Naive thymus-derived CD4-positive, alpha-beta T cell (primary cell): ENCODE data around the gene PML. TPM values are rescaled to one million over a fixed set of nuclear protein-coding genes. Genes with fewer than 3 reads are reported as not detected.

Experiments
- ATAC-seq: fragments of 150-1000 bp; cut with Tn5 transposase; 2 replicates; pipeline ENCODE4 v1.10.0; 2021; ENCODE audit warnings: mild to moderate bottlenecking, moderate library complexity
- CTCF ChIA-PET: fragments of 350-600 bp; sonication (Branson Sonifier 250); formaldehyde crosslinking; loops from one replicate; lab custom pipeline; 2021; ENCODE audit warnings: antibody characterized with exemption; lab: Charles Lee
- POLR2A ChIA-PET: fragments of 350-600 bp; sonication (Branson Sonifier 250); formaldehyde crosslinking; loops from one replicate; lab custom pipeline; 2021; ENCODE audit warnings: antibody characterized with exemption, inconsistent platforms; lab: Charles Lee
- DNase-seq, 9 donors: peaks; one replicate each; pipeline versions ENCODE4 v3.0.0 to v3.0.0-alpha.2; 2020 to 2022; ENCODE audit warnings: mixed read lengths in 1 of 9
- H3K27ac ChIP-seq: one replicate; pipeline ENCODE4 v1.7.0; 2013; ENCODE audit warnings: mild to moderate bottlenecking, low read depth, low read length, moderate library complexity
- H3K27me3 ChIP-seq, 2 donors: one replicate each; pipeline ENCODE4 v1.7.0; 2013; ENCODE audit warnings: low read length in 2 of 2, mild to moderate bottlenecking in 2 of 2, moderate library complexity in 2 of 2; ENCODE audit not compliant: control insufficient read depth in 2 of 2, insufficient read depth in 2 of 2
- H3K36me3 ChIP-seq, 3 experiments: 1 replicate in 2 of 3; 2 replicates in 1 of 3; pipeline ENCODE4 v1.7.0; 2013; ENCODE audit warnings: low read length in 3 of 3, mild to moderate bottlenecking in 3 of 3, moderate library complexity in 1 of 3; ENCODE audit not compliant: insufficient read depth in 3 of 3, control insufficient read depth in 2 of 3
- H3K4me1 ChIP-seq, 2 donors: one replicate each; pipeline ENCODE4 v1.7.0; 2013; ENCODE audit warnings: low read length in 2 of 2, mild to moderate bottlenecking in 2 of 2, moderate library complexity in 1 of 2; ENCODE audit not compliant: control insufficient read depth in 2 of 2, insufficient read depth in 2 of 2
- H3K4me3 ChIP-seq: 2 replicates; pipeline ENCODE4 v1.7.0; 2013; ENCODE audit warnings: mild to moderate bottlenecking, low read length
- H3K9me3 ChIP-seq, 3 experiments: 1 replicate in 2 of 3; 2 replicates in 1 of 3; pipeline ENCODE4 v1.7.0; 2013; ENCODE audit warnings: low read length in 3 of 3; ENCODE audit not compliant: control insufficient read depth in 2 of 3
- H3K27ac Mint-ChIP-seq, 9 donors: one replicate each; pipeline ENCODE4 v1.8.0; 2020 to 2022; ENCODE audit warnings: mixed read lengths in 9 of 9, mild to moderate bottlenecking in 8 of 9, moderate library complexity in 5 of 9, inconsistent platforms in 2 of 9
- H3K27me3 Mint-ChIP-seq, 5 donors: one replicate each; pipeline ENCODE4 v1.8.0; 2021 to 2022; ENCODE audit warnings: mixed read lengths in 5 of 5, mild to moderate bottlenecking in 1 of 5
- H3K36me3 Mint-ChIP-seq, 5 donors: one replicate each; pipeline ENCODE4 v1.8.0; 2020 to 2022; ENCODE audit warnings: mixed read lengths in 5 of 5, mild to moderate bottlenecking in 3 of 5, inconsistent platforms in 1 of 5
- H3K4me1 Mint-ChIP-seq, 7 donors: one replicate each; pipeline ENCODE4 v1.8.0; 2020 to 2022; ENCODE audit warnings: mixed read lengths in 7 of 7, mild to moderate bottlenecking in 3 of 7, inconsistent platforms in 1 of 7
- H3K4me3 Mint-ChIP-seq, 10 donors: one replicate each; pipeline ENCODE4 v1.8.0; 2020 to 2022; ENCODE audit warnings: mild to moderate bottlenecking in 10 of 10, mixed read lengths in 10 of 10, moderate library complexity in 6 of 10, inconsistent platforms in 2 of 10
- H3K9me3 Mint-ChIP-seq, 11 donors: one replicate each; pipeline ENCODE4 v1.8.0; 2020 to 2022; ENCODE audit warnings: mixed read lengths in 11 of 11, mild to moderate bottlenecking in 4 of 11, inconsistent platforms in 1 of 11, moderate library complexity in 1 of 11
- intact Hi-C, 2 donors: fragments of 100-400 bp; cut with micrococcal nuclease; formaldehyde crosslinking; loops; one replicate each; pipeline ENCODE4 v1.15.1; 2023
- polyA plus RNA-seq, 2 donors: library from polyadenylated mRNA; unstranded; fragments of 300-500 nt; fragmentation: Illumina TruSeq; gene quantifications; one replicate each; pipeline ENCODE4 v1.2.3, GENCODE V29; 2021
- total RNA-seq, 6 experiments: library from RNA in 5 of 6; stranded (reverse) in 5 of 6; gene quantifications; 1 replicate in 5 of 6; 2 replicates in 1 of 6; pipeline ENCODE4 v1.2.3 and lab custom pipeline; 2021 to 2026

Gene PML
- total and polyA plus RNA-seq, 7 experiments from 2014 or later, result 18.1 to 113 (median 51.7) TPM

DNA sequence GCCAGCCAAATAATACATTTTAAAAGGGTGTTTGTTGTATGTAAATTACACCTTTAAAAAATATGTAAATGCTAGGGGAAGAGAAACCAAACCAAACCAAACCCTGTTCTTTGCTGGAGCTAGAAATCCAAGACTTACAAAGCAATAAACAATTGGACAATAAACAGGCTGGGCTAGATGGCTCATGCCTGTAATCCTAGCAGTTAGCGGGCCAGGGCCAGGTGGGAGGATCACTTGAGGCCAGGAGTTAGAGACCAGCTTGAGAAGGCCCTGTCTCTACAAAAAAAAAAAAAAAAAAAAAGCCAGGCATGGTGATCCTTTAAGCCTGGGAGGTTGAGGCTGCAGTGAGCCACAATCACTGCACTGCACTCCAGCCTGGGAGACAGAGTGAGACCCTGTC lies 14.9 kb upstream of the PML start:
- Histone ChIP-seq H3K4me3 (no peak overlapping the region), H3K9me3 (no peaks in the 10 kb centered on the region), H3K36me3 (peaks cover 0 to 12% (median 0%) of the 10 kb centered on the region in 3 experiments), H3K27ac (no peak overlapping the region), H3K4me1 (peaks cover 0 to 25% of the 10 kb centered on the region in 2 donors), H3K27me3 (no peaks in the 10 kb centered on the region)
- Mint-ChIP-seq H3K4me3 (no peak overlapping the region), H3K4me1 (peaks cover 11 to 63% (median 53%) of the 10 kb centered on the region in 7 donors), H3K9me3 (peaks cover 0 to under 1% (median 0%) of the 10 kb centered on the region in 11 donors), H3K27me3 (peaks cover 4 to 20% (median 5%) of the 10 kb centered on the region in 5 donors), H3K27ac (peak overlapping the region in 1 of 9 donors; percentile 70), H3K36me3 (peaks cover 0 to 8% (median 8%) of the 10 kb centered on the region in 5 donors)
- DNase-seq, result no peak
- CTCF ChIA-PET, result no interaction called here
- intact Hi-C loops, result no loop called here
- no peak for ATAC-seq
- POLR2A ChIA-PET, result no interaction called here

DNA sequence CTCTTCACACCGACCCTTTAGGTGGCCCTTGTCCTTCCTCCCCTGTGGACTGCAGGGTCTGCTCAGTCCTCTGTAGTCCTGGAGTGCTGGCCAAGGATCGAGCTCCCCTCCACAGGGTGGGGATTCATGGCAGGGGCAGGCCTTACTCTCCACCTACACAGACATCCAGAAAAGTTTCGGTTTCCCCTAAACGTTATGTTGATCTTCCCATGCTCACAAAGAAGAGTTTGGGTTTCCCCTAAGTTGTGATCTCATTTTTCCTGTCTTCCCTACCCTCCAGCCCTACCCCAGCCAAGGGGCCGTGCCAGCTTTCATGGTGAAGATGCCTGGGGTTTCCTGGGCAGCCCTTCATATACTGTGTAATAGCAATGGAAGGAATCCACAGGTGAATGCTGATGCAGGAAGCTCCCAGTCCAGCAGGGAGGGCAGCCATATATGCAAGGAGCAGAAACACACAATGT lies 12.7 kb upstream of the PML start:
- peak overlapping the region in 5 of 10 donors; percentile 37 to 80 (median 59) for H3K4me3 Mint-ChIP-seq
- peak overlapping the region in 8 of 9 donors; percentile 45 to 94 (median 84) for H3K27ac Mint-ChIP-seq
- H3K9me3 ChIP-seq, result no peaks in the 10 kb centered on the region
- H3K27ac ChIP-seq, result no peak overlapping the region
- H3K9me3 Mint-ChIP-seq, result no peaks in the 10 kb centered on the region
- no peak for ATAC-seq
- peaks cover 0 to 23% (median 3%) of the 10 kb centered on the region in 3 experiments for H3K36me3 ChIP-seq
- CTCF ChIA-PET, result interaction anchor here (1.0 kb wide), 2 partner anchors 9 to 13 kb away, joined by 3 read pairs; partner anchors contain the start of gene PML
- H3K4me1 Mint-ChIP-seq, result peaks cover 0 to 64% (median 36%) of the 10 kb centered on the region in 7 donors
- no peaks in the 10 kb centered on the region for H3K27me3 ChIP-seq
- H3K36me3 Mint-ChIP-seq, result peaks cover 4 to 15% (median 8%) of the 10 kb centered on the region in 5 donors
- intact Hi-C loops, result no loop called here
- H3K4me1 ChIP-seq, result peaks cover 0 to 20% of the 10 kb centered on the region in 2 donors
- POLR2A ChIA-PET, result interaction anchor here (0.6 to 1.3 kb wide), 6 partner anchors 9 to 54 kb away, joined by 3 to 5 read pairs (median 3); partner anchors contain the start of genes PML and STOML1
- no peak overlapping the region for H3K4me3 ChIP-seq
- DNase-seq, result no peak
- H3K27me3 Mint-ChIP-seq, result peaks cover 0 to 4% (median 0%) of the 10 kb centered on the region in 5 donors

DNA sequence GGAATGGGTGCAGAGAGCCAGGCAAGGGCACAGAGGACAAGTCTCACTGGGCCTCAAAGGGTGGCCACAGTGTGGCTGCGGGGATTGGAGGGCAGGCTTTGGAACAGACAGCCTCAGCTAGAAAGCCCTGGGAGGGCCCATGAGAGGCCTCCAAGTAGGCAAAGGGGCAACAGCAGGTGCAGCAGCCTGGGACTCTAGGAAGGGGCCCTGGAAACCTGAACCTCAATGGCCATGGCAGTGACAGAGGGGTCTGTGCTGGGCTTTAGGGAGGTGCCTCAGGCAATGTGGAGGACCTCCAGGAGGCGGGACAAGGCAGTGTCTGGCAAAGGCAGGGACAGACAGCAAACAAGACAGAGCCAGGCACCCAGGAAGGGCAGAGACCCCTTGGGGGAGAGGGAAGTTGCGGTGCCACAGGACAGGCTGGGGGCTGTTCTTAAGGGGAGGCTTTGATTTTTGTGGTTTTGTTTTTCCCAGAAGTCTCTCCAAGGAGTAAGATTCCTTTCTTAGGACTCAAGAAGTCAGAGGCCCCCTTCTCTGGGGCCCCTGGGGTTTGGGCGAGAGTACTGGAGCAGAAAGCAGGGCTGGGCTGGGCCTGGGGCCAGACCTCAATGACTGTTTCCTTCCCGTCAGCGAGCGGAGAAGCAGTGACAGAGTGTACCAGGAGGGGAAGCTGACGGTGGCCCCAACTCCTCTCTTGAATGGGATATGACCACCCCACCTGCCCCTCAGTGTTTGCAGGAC lies 12.1 kb upstream of the PML start:
- ChIA-PET POLR2A (interaction anchor here (0.9 to 1.2 kb wide), 4 partner anchors 9 to 55 kb away, joined by 3 to 5 read pairs (median 3); partner anchors contain the start of gene PML), CTCF (interaction anchor here (0.6 to 1.7 kb wide), 2 partner anchors 9 to 12 kb away, joined by 3 to 7 read pairs; partner anchors contain the start of gene PML)
- Histone ChIP-seq H3K9me3 (no peaks in the 10 kb centered on the region), H3K4me1 (peaks cover 0 to 20% of the 10 kb centered on the region in 2 donors), H3K36me3 (peaks cover 0 to 28% (median 3%) of the 10 kb centered on the region in 3 experiments), H3K4me3 (no peak overlapping the region), H3K27me3 (no peaks in the 10 kb centered on the region), H3K27ac (peak overlapping the region; percentile 30)
- intact Hi-C loops, result no loop called here
- Mint-ChIP-seq H3K27ac (peak overlapping the region in 8 of 9 donors; percentile 82 to 94 (median 86)), H3K27me3 (peaks cover 0 to 4% (median 0%) of the 10 kb centered on the region in 5 donors), H3K9me3 (no peaks in the 10 kb centered on the region), H3K36me3 (peaks cover 4 to 21% (median 11%) of the 10 kb centered on the region in 5 donors), H3K4me1 (peaks cover 0 to 70% (median 36%) of the 10 kb centered on the region in 7 donors), H3K4me3 (peak overlapping the region in 8 of 10 donors; percentile 25 to 80 (median 52))
- peak; percentile 79 for ATAC-seq
- DNase-seq, result peak in 1 of 9 donors; percentile 28

DNA sequence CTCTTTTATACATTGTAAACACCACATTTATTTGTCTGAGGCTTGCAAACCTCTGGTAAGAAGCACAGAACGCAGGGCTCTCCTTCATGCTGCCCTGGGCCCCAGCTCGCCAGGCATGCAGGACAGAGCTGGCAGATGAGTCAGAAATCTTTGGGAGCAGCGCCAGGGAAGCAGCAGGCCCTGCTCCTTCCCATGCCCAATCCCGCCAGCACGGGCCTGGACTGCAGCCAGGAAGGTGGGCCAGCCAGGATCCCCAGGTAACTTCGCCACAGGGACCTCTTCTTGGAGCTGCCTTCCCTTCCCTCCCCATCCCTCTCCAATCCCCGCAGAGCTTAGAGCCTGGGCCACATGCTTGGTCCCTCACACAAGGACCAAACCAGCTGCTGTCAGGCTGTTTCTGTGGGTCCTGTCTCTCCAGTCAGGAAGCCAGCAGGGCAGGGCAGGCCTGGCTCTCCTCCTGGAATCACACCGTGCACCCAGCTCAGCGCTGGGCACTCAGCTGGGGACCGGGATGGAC lies 11.2 kb upstream of the PML start:
- Mint-ChIP-seq H3K9me3 (no peaks in the 10 kb centered on the region), H3K4me3 (peak overlapping the region in 3 of 10 donors; percentile 45 to 61 (median 59)), H3K27me3 (no peaks in the 10 kb centered on the region), H3K27ac (peak overlapping the region in 5 of 9 donors; percentile 32 to 90 (median 82)), H3K36me3 (peaks cover 4 to 27% (median 11%) of the 10 kb centered on the region in 5 donors), H3K4me1 (peaks cover 0 to 72% (median 36%) of the 10 kb centered on the region in 7 donors)
- no peak for DNase-seq
- Histone ChIP-seq H3K4me1 (peaks cover 0 to 20% of the 10 kb centered on the region in 2 donors), H3K4me3 (no peak overlapping the region), H3K27me3 (no peaks in the 10 kb centered on the region), H3K36me3 (peaks cover 0 to 36% (median 3%) of the 10 kb centered on the region in 3 experiments), H3K27ac (no peak overlapping the region), H3K9me3 (no peaks in the 10 kb centered on the region)
- ChIA-PET POLR2A (no interaction called here), CTCF (interaction anchor here (1.0 to 1.7 kb wide), 3 partner anchors 8 to 66 kb away, joined by 3 to 7 read pairs (median 4); no protein-coding TSS in a partner anchor)
- ATAC-seq, result no peak
- intact Hi-C loops, result no loop called here

- Mint-ChIP-seq H3K27me3 (no peaks in the 10 kb centered on the region), H3K4me3 (no peak overlapping the region), H3K36me3 (peaks cover 4 to 27% (median 11%) of the 10 kb centered on the region in 5 donors), H3K4me1 (peaks cover 0 to 72% (median 36%) of the 10 kb centered on the region in 7 donors), H3K9me3 (no peaks in the 10 kb centered on the region), H3K27ac (peak overlapping the region in 2 of 9 donors; percentile 57 to 80)
- CTCF ChIA-PET, result interaction anchor here (1.0 to 1.7 kb wide), 3 partner anchors 9 to 65 kb away, joined by 3 to 7 read pairs (median 4); no protein-coding TSS in a partner anchor
- Histone ChIP-seq H3K9me3 (no peaks in the 10 kb centered on the region), H3K4me3 (no peak overlapping the region), H3K27me3 (no peaks in the 10 kb centered on the region), H3K4me1 (peaks cover 0 to 20% of the 10 kb centered on the region in 2 donors), H3K36me3 (peaks cover 0 to 41% (median 3%) of the 10 kb centered on the region in 3 experiments), H3K27ac (no peak overlapping the region)
- ATAC-seq, result no peak
- intact Hi-C loops, result no loop called here
- DNase-seq, result no peak
- POLR2A ChIA-PET, result no interaction called here
Observed at GRCh38 chr15:73983773-73984172, 10.7 kb upstream of the PML start.
